Measurements from ENCODE around the gene TUBB4B.

DNA sequence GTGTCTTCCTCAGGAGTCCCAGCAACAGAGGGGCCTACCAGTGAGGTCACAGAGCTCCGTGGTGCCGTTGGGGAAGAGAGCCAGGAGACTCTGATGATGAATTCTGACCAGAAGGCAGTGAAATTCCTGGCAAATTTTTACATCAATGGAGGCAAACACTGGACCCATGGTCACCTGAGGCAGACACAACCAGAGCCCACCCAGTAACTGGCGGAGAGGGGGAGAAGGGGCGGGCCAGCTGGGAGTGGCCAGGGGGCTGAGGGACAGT lies 10.0 kb downstream of the TUBB4B start, which contains the start of gene STPG3:
- TF ChIP-seq, protein P1, sequence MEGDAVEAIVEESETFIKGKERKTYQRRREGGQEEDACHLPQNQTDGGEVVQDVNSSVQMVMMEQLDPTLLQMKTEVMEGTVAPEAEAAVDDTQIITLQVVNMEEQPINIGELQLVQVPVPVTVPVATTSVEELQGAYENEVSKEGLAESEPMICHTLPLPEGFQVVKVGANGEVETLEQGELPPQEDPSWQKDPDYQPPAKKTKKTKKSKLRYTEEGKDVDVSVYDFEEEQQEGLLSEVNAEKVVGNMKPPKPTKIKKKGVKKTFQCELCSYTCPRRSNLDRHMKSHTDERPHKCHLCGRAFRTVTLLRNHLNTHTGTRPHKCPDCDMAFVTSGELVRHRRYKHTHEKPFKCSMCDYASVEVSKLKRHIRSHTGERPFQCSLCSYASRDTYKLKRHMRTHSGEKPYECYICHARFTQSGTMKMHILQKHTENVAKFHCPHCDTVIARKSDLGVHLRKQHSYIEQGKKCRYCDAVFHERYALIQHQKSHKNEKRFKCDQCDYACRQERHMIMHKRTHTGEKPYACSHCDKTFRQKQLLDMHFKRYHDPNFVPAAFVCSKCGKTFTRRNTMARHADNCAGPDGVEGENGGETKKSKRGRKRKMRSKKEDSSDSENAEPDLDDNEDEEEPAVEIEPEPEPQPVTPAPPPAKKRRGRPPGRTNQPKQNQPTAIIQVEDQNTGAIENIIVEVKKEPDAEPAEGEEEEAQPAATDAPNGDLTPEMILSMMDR (conservative IDR thresholded peaks at IDR 0.05; ENCODE audit: low read depth, low read length) = no peak
- TF ChIP-seq EZH2 (IDR thresholded peaks at IDR 0.05; ENCODE audit: low read length, unreplicated experiment) (no peak), EZH2phosphoT487 (IDR thresholded peaks at IDR 0.05; ENCODE audit: borderline replicate concordance, low read length) (no peak)

Measured in PC-3 (cell line).